ENCODE measurements around the gene DDX10.

GRCh38 chr11:108786281-108786990 lies 121.6 kb downstream of the DDX10 start:
- TF ChIP-seq CTCF (IDR thresholded peaks at IDR 0.05): no peak
- TF ChIP-seq POLR2A (IDR thresholded peaks at IDR 0.05): no peak
- TF ChIP-seq EP300 (IDR thresholded peaks at IDR 0.05): no peak
- TF ChIP-seq POLR2AphosphoS5 (IDR thresholded peaks at IDR 0.05): no peak
